ENCODE results near the gene TCF7. TPM values are rescaled to one million over a fixed set of nuclear protein-coding genes. Genes with fewer than 3 reads are reported as not detected.

Gene TCF7
- total RNA-seq, 1 donor from 2014 or later = 11.7 TPM

DNA sequence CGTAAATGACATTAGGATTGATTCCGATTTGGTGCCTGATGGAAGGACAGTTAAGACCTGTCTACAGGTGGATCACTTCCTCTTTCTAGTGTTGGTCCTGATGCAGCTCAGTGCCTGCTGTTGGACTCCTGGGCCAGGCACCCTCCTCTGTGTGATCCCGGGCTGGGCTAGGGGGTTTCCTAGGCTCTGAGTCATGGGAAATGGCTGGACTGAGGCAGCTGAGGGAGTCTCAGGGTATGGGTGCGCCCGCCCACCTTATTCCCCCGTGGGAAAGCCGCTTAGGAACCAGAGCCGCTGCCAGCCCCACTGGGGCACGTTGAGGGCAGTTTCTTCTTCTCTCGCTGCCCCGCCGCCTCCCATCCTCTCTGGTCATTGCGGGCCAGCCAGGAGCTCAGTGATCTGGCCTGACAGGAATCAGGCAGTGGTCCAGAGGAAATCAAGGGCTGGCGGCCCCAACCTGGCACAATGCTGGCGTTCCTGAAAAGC lies 12.9 kb downstream of the TCF7 start:
- H3K36me3 Mint-ChIP-seq = peaks cover 4% of the 10 kb centered on the region
- no peak for DNase-seq (ENCODE audit: extremely low spot score, unreplicated experiment)
- no peak overlapping the region for H3K4me3 Mint-ChIP-seq
- peaks cover 9% of the 10 kb centered on the region for H3K4me1 Mint-ChIP-seq (ENCODE audit: unreplicated experiment)
- TF ChIP-seq, protein P1, sequence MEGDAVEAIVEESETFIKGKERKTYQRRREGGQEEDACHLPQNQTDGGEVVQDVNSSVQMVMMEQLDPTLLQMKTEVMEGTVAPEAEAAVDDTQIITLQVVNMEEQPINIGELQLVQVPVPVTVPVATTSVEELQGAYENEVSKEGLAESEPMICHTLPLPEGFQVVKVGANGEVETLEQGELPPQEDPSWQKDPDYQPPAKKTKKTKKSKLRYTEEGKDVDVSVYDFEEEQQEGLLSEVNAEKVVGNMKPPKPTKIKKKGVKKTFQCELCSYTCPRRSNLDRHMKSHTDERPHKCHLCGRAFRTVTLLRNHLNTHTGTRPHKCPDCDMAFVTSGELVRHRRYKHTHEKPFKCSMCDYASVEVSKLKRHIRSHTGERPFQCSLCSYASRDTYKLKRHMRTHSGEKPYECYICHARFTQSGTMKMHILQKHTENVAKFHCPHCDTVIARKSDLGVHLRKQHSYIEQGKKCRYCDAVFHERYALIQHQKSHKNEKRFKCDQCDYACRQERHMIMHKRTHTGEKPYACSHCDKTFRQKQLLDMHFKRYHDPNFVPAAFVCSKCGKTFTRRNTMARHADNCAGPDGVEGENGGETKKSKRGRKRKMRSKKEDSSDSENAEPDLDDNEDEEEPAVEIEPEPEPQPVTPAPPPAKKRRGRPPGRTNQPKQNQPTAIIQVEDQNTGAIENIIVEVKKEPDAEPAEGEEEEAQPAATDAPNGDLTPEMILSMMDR (conservative IDR thresholded peaks at IDR 0.05) = no peak
- no peaks in the 10 kb centered on the region for H3K9me3 Mint-ChIP-seq
- H3K27ac Mint-ChIP-seq = no peak overlapping the region
- H3K27me3 Mint-ChIP-seq = no peaks in the 10 kb centered on the region

DNA sequence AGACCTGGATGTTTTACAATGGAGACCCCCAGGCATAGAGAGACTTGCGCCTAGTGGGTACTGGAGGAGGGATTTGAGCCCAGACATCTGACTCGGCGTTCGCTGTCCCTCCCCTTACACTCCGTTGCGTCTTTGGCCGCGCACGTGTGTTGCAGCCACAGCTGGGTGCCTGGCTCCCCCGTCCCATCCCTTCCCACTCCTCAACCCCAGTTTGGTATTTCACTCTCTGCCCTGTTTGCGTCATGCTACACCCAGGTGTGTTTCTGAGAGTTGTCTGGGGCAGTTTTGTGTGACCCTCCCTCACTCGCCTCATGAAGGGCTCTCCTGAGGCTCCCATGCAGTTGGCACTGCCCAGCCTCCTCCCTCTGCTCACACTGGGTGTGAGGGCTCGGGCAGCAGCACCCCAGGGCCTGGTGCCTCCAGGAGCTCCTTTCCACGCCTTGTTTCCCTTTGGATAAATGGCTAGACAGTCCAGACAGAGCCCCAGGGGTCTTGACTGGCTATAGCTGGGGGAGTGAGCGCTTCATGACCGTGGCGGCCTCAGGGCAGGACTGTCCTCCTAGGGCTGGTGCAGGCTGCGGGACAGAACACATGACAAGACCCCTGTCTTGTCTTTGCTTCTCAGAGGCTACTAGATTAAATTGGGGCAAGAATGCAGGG lies 13.6 kb downstream of the TCF7 start:
- peaks cover 4% of the 10 kb centered on the region for H3K36me3 Mint-ChIP-seq
- TF ChIP-seq, protein P1 (conservative IDR thresholded peaks at IDR 0.05) = no peak
- H3K27ac Mint-ChIP-seq = no peak overlapping the region
- no peaks in the 10 kb centered on the region for H3K27me3 Mint-ChIP-seq
- H3K9me3 Mint-ChIP-seq = no peaks in the 10 kb centered on the region
- no peak for DNase-seq (ENCODE audit: extremely low spot score, unreplicated experiment)
- peaks cover 9% of the 10 kb centered on the region for H3K4me1 Mint-ChIP-seq (ENCODE audit: unreplicated experiment)
- no peak overlapping the region for H3K4me3 Mint-ChIP-seq

DNA sequence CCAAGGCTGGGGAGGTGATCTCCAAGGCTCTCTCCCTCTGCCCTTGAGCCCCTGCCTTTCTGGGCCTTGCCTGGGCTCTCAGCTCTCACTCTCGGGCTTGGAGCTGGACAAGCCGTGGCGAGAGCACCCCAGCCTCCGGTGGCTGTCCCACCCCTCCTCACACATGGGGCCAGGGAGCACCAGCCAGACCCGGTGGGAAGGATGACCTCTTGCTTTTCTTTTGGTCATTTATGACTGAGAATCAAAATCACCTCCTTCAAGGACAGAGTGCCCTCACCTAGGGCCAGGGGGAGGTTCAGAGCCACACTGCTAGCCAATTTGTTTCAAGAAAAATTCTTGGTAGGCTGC lies 14.1 kb downstream of the TCF7 start:
- H3K36me3 Mint-ChIP-seq = peaks cover 4% of the 10 kb centered on the region
- no peak overlapping the region for H3K27ac Mint-ChIP-seq
- DNase-seq (ENCODE audit: extremely low spot score, unreplicated experiment) = no peak
- H3K4me1 Mint-ChIP-seq (ENCODE audit: unreplicated experiment) = peaks cover 9% of the 10 kb centered on the region
- H3K4me3 Mint-ChIP-seq = no peak overlapping the region
- no peaks in the 10 kb centered on the region for H3K27me3 Mint-ChIP-seq
- TF ChIP-seq, protein P1 (conservative IDR thresholded peaks at IDR 0.05) = no peak
- H3K9me3 Mint-ChIP-seq = no peaks in the 10 kb centered on the region

DNA sequence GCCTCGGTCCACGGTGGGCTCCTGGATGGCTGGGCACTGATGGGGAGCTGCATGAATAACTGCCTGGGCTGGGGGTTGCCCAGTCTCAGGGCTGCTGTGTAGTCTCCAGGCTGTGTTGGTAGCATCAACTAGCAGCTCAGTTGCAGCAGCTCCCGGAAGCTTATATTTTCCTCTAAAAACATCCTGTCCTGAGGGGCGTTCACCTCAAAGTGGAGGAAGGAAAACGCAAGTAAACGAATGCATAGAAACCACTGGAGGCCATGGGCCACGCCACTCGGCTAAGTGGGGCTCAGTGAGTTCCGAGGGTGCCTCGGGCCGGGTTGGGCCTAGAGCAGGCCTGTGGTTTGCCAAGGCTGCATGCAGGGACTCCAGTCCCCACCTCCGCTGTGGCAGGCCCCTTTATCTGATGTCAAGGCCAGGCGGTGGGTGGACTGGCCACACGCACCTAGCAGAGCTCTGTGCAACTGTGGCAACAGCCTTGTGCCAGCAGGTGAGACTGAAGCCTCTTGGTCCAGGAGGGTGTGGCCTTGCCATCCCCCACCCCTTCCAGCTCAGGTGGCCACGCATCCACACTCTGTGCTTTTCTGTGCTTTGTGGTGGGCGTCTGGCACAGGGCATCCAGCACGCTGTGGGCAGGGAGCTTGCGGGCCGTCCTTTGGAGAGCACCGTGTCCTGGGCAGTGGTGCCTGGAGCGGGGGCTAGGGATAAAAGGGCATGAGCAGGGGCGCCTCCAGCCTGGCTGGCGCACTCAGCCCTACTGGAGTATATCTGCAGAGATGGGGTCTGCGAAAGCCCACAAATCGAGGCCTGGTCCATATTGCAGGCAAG lies 15.1 kb downstream of the TCF7 start:
- H3K27ac Mint-ChIP-seq = no peak overlapping the region

DNA sequence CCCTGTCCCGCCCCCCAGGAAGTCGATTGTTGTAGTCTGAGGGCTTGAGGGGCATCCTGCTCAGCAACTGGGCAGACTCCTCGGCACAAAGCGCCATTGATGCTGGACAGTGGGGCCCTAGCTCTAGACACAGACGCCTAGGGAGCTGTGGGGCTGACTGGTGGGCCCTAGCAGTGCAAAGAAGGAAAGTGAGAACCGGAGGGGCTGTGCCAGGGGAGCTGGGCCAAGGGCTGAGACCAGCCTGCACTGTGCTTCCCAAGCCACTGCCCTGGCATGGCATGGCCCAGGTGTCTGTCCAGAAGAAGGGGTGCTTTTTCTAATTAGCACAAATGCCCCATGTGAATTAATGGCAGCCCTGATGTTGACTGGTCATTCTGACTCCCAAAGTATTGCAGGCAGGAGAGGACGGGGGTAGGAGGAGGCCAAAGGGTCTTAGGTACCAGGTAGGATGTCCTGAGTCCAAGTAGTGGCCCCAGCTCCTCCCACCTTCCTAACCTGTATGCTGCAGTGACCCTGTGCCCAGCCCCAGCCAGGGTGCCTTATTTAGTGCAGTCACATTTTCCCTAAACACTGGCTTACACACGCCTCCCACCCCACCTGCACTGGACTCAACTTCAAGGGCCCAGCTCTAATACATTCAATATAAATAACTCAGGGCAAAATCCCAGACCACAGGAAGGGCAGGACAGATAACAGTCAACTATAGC lies 15.9 kb downstream of the TCF7 start:
- TF ChIP-seq, protein P1 (conservative IDR thresholded peaks at IDR 0.05) = no peak
- H3K27me3 Mint-ChIP-seq = no peaks in the 10 kb centered on the region
- H3K36me3 Mint-ChIP-seq = peaks cover 7% of the 10 kb centered on the region
- DNase-seq (ENCODE audit: extremely low spot score, unreplicated experiment) = no peak
- H3K9me3 Mint-ChIP-seq = no peaks in the 10 kb centered on the region
- peaks cover 9% of the 10 kb centered on the region for H3K4me1 Mint-ChIP-seq (ENCODE audit: unreplicated experiment)
- no peak overlapping the region for H3K27ac Mint-ChIP-seq
- H3K4me3 Mint-ChIP-seq = no peak overlapping the region

More for the DNA sequence above, 15.1 kb downstream of the TCF7 start:
- no peak overlapping the region for H3K4me3 Mint-ChIP-seq
- H3K9me3 Mint-ChIP-seq = no peaks in the 10 kb centered on the region
- peaks cover 4% of the 10 kb centered on the region for H3K36me3 Mint-ChIP-seq
- TF ChIP-seq, protein P1 (conservative IDR thresholded peaks at IDR 0.05) = no peak
- no peaks in the 10 kb centered on the region for H3K27me3 Mint-ChIP-seq
- peaks cover 9% of the 10 kb centered on the region for H3K4me1 Mint-ChIP-seq (ENCODE audit: unreplicated experiment)
- DNase-seq (ENCODE audit: extremely low spot score, unreplicated experiment) = no peak
